ENCODE measurements around the gene ALDH1A1.

ALDH1A1 gene

GRCh38 chr9:72894342-72894741 lies 58.5 kb downstream of the ALDH1A1 start:
- H3K4me1 ChIP-seq (ENCODE audit: low read depth, poor library complexity, severe bottlenecking), result no peaks in the 10 kb centered on the region
- no peak overlapping the region for H3K4me3 ChIP-seq (IDR thresholded peaks at IDR 0.05; ENCODE audit: insufficient read depth, low read depth, low read length)
- no peak overlapping the region for H3K9ac ChIP-seq
- no peaks in the 10 kb centered on the region for H3K36me3 ChIP-seq (ENCODE audit: insufficient read depth)
- no peaks in the 10 kb centered on the region for H3K79me2 ChIP-seq (ENCODE audit: insufficient read depth, low read depth)
- H3K4me2 ChIP-seq, result no peak overlapping the region
- H3K27me3 ChIP-seq (ENCODE audit: insufficient read depth, low read depth), result no peaks in the 10 kb centered on the region
- H2AFZ ChIP-seq (ENCODE audit: low read depth), result no peak overlapping the region
- no peak for TF ChIP-seq CTCF (conservative IDR thresholded peaks at IDR 0.05; ENCODE audit: low read depth, low read length)
- H3K27ac ChIP-seq, result no peak overlapping the region
- H4K20me1 ChIP-seq (ENCODE audit: insufficient read depth), result no peaks in the 10 kb centered on the region

DNA sequence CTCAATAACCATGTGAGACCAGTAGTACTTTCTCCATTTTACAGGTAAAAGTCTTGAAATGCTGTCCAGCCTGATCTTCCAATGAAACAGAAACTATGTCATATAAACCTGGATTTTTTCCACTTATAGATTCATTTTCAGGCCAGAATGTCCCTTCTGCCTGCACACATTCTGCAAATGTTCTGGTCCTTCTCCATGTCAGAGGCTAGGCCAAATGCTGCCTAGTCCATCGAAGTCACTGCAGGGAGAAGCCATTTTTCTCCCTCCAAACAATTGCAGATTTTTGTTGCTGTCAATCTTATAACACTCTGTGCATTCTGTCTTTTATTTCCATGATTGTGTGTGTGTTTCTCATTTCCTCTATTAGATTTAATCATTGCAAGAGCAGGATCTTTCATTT lies 59.4 kb downstream of the ALDH1A1 start:
- Histone ChIP-seq H3K27me3 (ENCODE audit: insufficient read depth, low read depth) (no peaks in the 10 kb centered on the region), H3K9ac (no peak overlapping the region), H3K79me2 (ENCODE audit: insufficient read depth, low read depth) (no peaks in the 10 kb centered on the region), H3K4me3 (IDR thresholded peaks at IDR 0.05; ENCODE audit: insufficient read depth, low read depth, low read length) (no peak overlapping the region), H2AFZ (ENCODE audit: low read depth) (no peak overlapping the region), H4K20me1 (ENCODE audit: insufficient read depth) (no peaks in the 10 kb centered on the region), H3K36me3 (ENCODE audit: insufficient read depth) (no peaks in the 10 kb centered on the region), H3K4me2 (no peak overlapping the region), H3K27ac (no peak overlapping the region), H3K4me1 (ENCODE audit: low read depth, poor library complexity, severe bottlenecking) (no peaks in the 10 kb centered on the region)
- no peak for TF ChIP-seq CTCF (conservative IDR thresholded peaks at IDR 0.05; ENCODE audit: low read depth, low read length)

DNA sequence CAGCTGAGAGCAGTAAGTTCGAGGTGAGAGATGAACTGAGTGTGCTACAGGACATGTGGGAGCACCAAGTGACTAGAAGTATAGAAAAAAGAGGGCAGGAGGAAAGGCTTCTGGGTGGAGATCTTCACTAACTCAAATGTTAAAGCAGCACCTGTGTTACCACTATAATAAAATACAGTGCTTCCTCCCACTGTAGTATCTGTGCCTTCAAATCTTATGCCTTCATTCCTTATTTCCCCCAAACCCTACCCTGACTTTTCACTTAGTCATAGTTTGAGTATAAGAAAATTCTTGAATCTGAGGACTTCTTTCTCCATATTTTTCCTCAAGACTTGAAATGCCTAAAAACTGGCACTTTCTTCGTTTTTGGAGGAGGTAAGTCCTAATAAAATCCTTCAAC lies 61.8 kb downstream of the ALDH1A1 start:
- Histone ChIP-seq H3K36me3 (ENCODE audit: insufficient read depth) (no peaks in the 10 kb centered on the region), H3K79me2 (ENCODE audit: insufficient read depth, low read depth) (no peaks in the 10 kb centered on the region), H2AFZ (ENCODE audit: low read depth) (no peak overlapping the region), H4K20me1 (ENCODE audit: insufficient read depth) (no peaks in the 10 kb centered on the region), H3K4me3 (IDR thresholded peaks at IDR 0.05; ENCODE audit: insufficient read depth, low read depth, low read length) (no peak overlapping the region), H3K4me1 (ENCODE audit: low read depth, poor library complexity, severe bottlenecking) (no peaks in the 10 kb centered on the region), H3K27me3 (ENCODE audit: insufficient read depth, low read depth) (no peaks in the 10 kb centered on the region), H3K9ac (no peak overlapping the region), H3K27ac (no peak overlapping the region), H3K4me2 (no peak overlapping the region)
- TF ChIP-seq CTCF (conservative IDR thresholded peaks at IDR 0.05; ENCODE audit: low read depth, low read length), result no peak

- H3K27me3 ChIP-seq (ENCODE audit: insufficient read depth, low read depth), result no peaks in the 10 kb centered on the region
- no peak overlapping the region for H3K4me2 ChIP-seq
- H3K4me1 ChIP-seq (ENCODE audit: low read depth, poor library complexity, severe bottlenecking), result no peaks in the 10 kb centered on the region
- no peak overlapping the region for H3K9ac ChIP-seq
- H3K36me3 ChIP-seq (ENCODE audit: insufficient read depth), result no peaks in the 10 kb centered on the region
- no peak overlapping the region for H3K4me3 ChIP-seq (IDR thresholded peaks at IDR 0.05; ENCODE audit: insufficient read depth, low read depth, low read length)
- H2AFZ ChIP-seq (ENCODE audit: low read depth), result no peak overlapping the region
- TF ChIP-seq CTCF (conservative IDR thresholded peaks at IDR 0.05; ENCODE audit: low read depth, low read length), result no peak
- H4K20me1 ChIP-seq (ENCODE audit: insufficient read depth), result no peaks in the 10 kb centered on the region
- no peak overlapping the region for H3K27ac ChIP-seq
- H3K79me2 ChIP-seq (ENCODE audit: insufficient read depth, low read depth), result no peaks in the 10 kb centered on the region
Observed at GRCh38 chr9:72888943-72889342, 63.9 kb downstream of the ALDH1A1 start.

DNA sequence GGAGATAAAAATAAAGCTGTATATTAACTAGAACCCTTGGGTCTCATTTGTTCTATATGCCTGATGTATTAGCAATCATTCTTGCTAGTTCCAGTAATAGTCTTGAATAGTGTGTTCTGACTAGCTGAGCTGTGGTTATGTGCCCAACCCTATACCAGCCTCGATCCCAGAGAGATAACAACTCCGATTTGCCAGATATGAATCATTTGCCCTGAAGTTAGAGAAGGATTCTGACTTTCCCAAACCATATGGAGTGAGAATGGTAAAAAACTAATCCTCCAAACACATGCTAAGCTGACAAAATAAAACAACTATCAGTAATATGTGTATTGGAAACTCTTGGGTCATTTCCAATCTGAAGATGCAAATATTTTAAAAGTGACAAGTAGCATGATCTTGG lies 64.8 kb downstream of the ALDH1A1 start:
- no peak for TF ChIP-seq CTCF (conservative IDR thresholded peaks at IDR 0.05; ENCODE audit: low read depth, low read length)
- no peaks in the 10 kb centered on the region for H3K79me2 ChIP-seq (ENCODE audit: insufficient read depth, low read depth)

More for the DNA sequence above, 64.8 kb downstream of the ALDH1A1 start:
- Histone ChIP-seq H3K27ac (no peak overlapping the region), H3K4me3 (IDR thresholded peaks at IDR 0.05; ENCODE audit: insufficient read depth, low read depth, low read length) (no peak overlapping the region), H4K20me1 (ENCODE audit: insufficient read depth) (no peaks in the 10 kb centered on the region), H3K4me1 (ENCODE audit: low read depth, poor library complexity, severe bottlenecking) (no peaks in the 10 kb centered on the region), H2AFZ (ENCODE audit: low read depth) (no peak overlapping the region), H3K9ac (no peak overlapping the region), H3K27me3 (ENCODE audit: insufficient read depth, low read depth) (no peaks in the 10 kb centered on the region), H3K36me3 (ENCODE audit: insufficient read depth) (no peaks in the 10 kb centered on the region), H3K4me2 (no peak overlapping the region)
